Measurements from ENCODE around the gene HDDC2.
A peak's percentile ranks its signal among the peaks of the same experiment; 100 is the strongest.

Gene HDDC2

GRCh38 chr6:125315548-125315947, 13.8 kb upstream of the HDDC2 start:
- POLR2A ChIA-PET = no interaction called here
- H3K4me1 ChIP-seq (ENCODE audit: control extremely low read depth in 1 of 4, control insufficient read depth in 4 of 4, insufficient read depth in 4 of 4, low read length in 3 of 4) = no peaks in the 10 kb centered on the region
- H3K27ac ChIP-seq (ENCODE audit: insufficient read depth in 1 of 2, low read depth in 1 of 2, low read length in 2 of 2, poor library complexity in 1 of 2, severe bottlenecking in 2 of 2) = no peak overlapping the region
- WGBS (ENCODE audit: insufficient coverage) = 100% methylated on average over 1 of the region's 5 CpGs
- CTCF ChIA-PET = interaction anchor here (0.8 to 9.3 kb wide), 6 partner anchors 8 to 661 kb away, joined by 3 to 211 read pairs (median 5); partner anchors contain the start of genes HDDC2 and HEY2
- no peak for DNase-seq
- H3K27me3 ChIP-seq (replicated peaks in 2 of 5; ENCODE audit: control insufficient read depth in 4 of 5, insufficient read depth in 5 of 5, low read length in 4 of 5) = peaks cover 0 to 19% (median 4%) of the 10 kb centered on the region in 5 experiments
- H3K36me3 ChIP-seq (ENCODE audit: control insufficient read depth in 4 of 4, insufficient read depth in 4 of 4, low read length in 3 of 4) = no peaks in the 10 kb centered on the region
- no peaks in the 10 kb centered on the region for H3K9me3 ChIP-seq (ENCODE audit: control extremely low read depth in 1 of 5, control insufficient read depth in 4 of 5, insufficient read depth in 2 of 5, low read depth in 1 of 5, low read length in 4 of 5)
- H3K4me3 ChIP-seq (ENCODE audit: control insufficient read depth in 1 of 7, extremely low read depth in 1 of 7, insufficient read depth in 4 of 7, low read depth in 2 of 7, low read length in 6 of 7) = no peak overlapping the region

DNA sequence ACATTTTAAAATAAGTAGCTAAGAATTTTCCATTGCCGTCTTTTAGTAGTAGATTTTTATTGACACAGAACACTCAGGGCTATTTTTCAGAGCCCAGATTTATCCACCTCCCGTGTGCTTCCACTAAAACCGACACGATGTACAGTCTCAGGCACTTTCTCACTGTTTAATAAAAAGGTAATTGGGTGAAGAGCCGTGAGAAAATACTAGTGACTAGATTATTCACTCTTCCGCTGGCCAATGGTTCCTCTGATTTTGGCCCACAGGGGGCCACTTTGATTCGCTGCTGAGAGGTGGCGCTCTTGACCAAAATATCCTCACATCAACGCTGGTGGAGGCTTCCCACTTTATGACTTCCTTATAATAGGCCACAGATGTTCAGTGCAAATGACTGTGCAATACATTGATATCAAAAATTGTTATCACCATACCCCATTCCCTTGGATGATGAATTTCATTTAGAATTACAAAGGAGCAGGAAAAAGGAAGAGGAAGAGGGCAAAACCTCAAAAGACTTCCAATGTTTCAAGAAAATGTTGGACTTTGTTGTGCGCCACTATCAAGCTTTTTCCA, 12.3 kb upstream of the HDDC2 start:
- peak; percentile 76 to 78 (median 77) for DNase-seq

DNA sequence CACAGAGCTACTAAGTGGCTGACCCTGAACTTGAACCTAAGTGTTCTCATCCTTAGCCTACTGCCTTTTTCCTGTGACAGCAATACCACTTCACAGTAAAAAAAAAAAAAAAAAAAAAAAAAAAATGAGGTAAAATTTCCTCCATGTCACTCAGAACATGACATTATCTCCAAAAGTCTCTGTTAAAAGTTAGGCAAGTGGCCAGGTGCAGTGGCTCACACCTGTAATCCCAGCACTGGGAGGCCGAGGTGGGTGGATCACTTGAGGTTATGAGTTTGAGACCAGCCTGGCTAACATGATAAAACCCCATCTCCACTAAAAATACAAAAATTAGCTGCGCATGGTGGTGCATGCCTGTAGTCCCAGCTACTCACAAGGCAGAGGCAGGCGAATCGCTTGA, 11.2 kb upstream of the HDDC2 start:
- no peaks in the 10 kb centered on the region for H3K4me1 ChIP-seq (ENCODE audit: control extremely low read depth in 1 of 4, control insufficient read depth in 4 of 4, insufficient read depth in 4 of 4, low read length in 3 of 4)
- no peak overlapping the region for H3K4me3 ChIP-seq (ENCODE audit: control insufficient read depth in 1 of 7, extremely low read depth in 1 of 7, insufficient read depth in 4 of 7, low read depth in 2 of 7, low read length in 6 of 7)
- no peak overlapping the region for H3K27ac ChIP-seq (ENCODE audit: insufficient read depth in 1 of 2, low read depth in 1 of 2, low read length in 2 of 2, poor library complexity in 1 of 2, severe bottlenecking in 2 of 2)
- H3K9me3 ChIP-seq (ENCODE audit: control extremely low read depth in 1 of 5, control insufficient read depth in 4 of 5, insufficient read depth in 2 of 5, low read depth in 1 of 5, low read length in 4 of 5) = no peaks in the 10 kb centered on the region
- CTCF ChIA-PET = interaction anchor here (0.6 to 9.3 kb wide), 15 partner anchors 10 to 1873 kb away, joined by 3 to 211 read pairs (median 4); partner anchors contain the start of genes HEY2 and TRMT11
- no CpG with 5 or more reads among the region's 4 CpGs for WGBS (ENCODE audit: insufficient coverage)
- POLR2A ChIA-PET = no interaction called here
- H3K36me3 ChIP-seq (ENCODE audit: control insufficient read depth in 4 of 4, insufficient read depth in 4 of 4, low read length in 3 of 4) = no peaks in the 10 kb centered on the region
- H3K27me3 ChIP-seq (replicated peaks in 2 of 5; ENCODE audit: control insufficient read depth in 4 of 5, insufficient read depth in 5 of 5, low read length in 4 of 5) = peaks cover 0 to 28% (median 6%) of the 10 kb centered on the region in 5 experiments
- DNase-seq = no peak

More for the DNA sequence above, 12.3 kb upstream of the HDDC2 start:
- Histone ChIP-seq H3K4me1 (ENCODE audit: control extremely low read depth in 1 of 4, control insufficient read depth in 4 of 4, insufficient read depth in 4 of 4, low read length in 3 of 4) (no peaks in the 10 kb centered on the region), H3K27ac (ENCODE audit: insufficient read depth in 1 of 2, low read depth in 1 of 2, low read length in 2 of 2, poor library complexity in 1 of 2, severe bottlenecking in 2 of 2) (no peak overlapping the region), H3K27me3 (replicated peaks in 2 of 5; ENCODE audit: control insufficient read depth in 4 of 5, insufficient read depth in 5 of 5, low read length in 4 of 5) (peaks cover 0 to 20% (median 4%) of the 10 kb centered on the region in 5 experiments), H3K4me3 (ENCODE audit: control insufficient read depth in 1 of 7, extremely low read depth in 1 of 7, insufficient read depth in 4 of 7, low read depth in 2 of 7, low read length in 6 of 7) (no peak overlapping the region), H3K9me3 (ENCODE audit: control extremely low read depth in 1 of 5, control insufficient read depth in 4 of 5, insufficient read depth in 2 of 5, low read depth in 1 of 5, low read length in 4 of 5) (no peaks in the 10 kb centered on the region), H3K36me3 (ENCODE audit: control insufficient read depth in 4 of 4, insufficient read depth in 4 of 4, low read length in 3 of 4) (no peaks in the 10 kb centered on the region)
- CTCF ChIA-PET = interaction anchor here (0.6 to 9.3 kb wide), 16 partner anchors 9 to 672 kb away, joined by 3 to 211 read pairs (median 3); partner anchors contain the start of genes HEY2 and TRMT11
- 17% methylated on average over 6 of the region's 10 CpGs for WGBS (ENCODE audit: insufficient coverage)
- POLR2A ChIA-PET = no interaction called here

DNA sequence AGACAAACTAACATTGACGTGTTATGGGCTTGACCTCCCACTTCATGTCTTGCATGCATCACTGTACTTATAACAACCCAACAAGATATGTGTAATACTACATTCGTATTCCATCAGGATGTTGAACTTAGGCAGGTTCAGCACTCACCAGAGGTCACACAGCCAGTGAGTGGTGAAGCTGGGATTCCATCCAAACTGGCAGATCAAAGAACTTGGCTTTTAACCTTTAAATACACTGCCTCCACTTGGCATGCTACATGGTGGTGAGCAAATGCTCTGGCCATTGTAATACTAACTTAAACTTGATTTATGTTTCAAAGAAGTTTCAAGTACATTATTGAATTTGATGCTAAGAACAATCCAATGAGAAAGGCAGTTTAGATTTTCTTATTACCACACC, 10.7 kb upstream of the HDDC2 start:
- no peaks in the 10 kb centered on the region for H3K4me1 ChIP-seq (ENCODE audit: control extremely low read depth in 1 of 4, control insufficient read depth in 4 of 4, insufficient read depth in 4 of 4, low read length in 3 of 4)
- no peak for DNase-seq
- H3K9me3 ChIP-seq (ENCODE audit: control extremely low read depth in 1 of 5, control insufficient read depth in 4 of 5, insufficient read depth in 2 of 5, low read depth in 1 of 5, low read length in 4 of 5) = no peaks in the 10 kb centered on the region
- no peak overlapping the region for H3K4me3 ChIP-seq (ENCODE audit: control insufficient read depth in 1 of 7, extremely low read depth in 1 of 7, insufficient read depth in 4 of 7, low read depth in 2 of 7, low read length in 6 of 7)
- WGBS (ENCODE audit: insufficient coverage) = 67% methylated on average over 1 of the region's 2 CpGs
- H3K27me3 ChIP-seq (replicated peaks in 2 of 5; ENCODE audit: control insufficient read depth in 4 of 5, insufficient read depth in 5 of 5, low read length in 4 of 5) = peaks cover 0 to 30% (median 7%) of the 10 kb centered on the region in 5 experiments
- ChIA-PET CTCF (interaction anchor here (0.6 to 9.3 kb wide), 13 partner anchors 10 to 1874 kb away, joined by 3 to 211 read pairs (median 4); partner anchors contain the start of genes HEY2 and TRMT11), POLR2A (no interaction called here)
- no peaks in the 10 kb centered on the region for H3K36me3 ChIP-seq (ENCODE audit: control insufficient read depth in 4 of 4, insufficient read depth in 4 of 4, low read length in 3 of 4)
- H3K27ac ChIP-seq (ENCODE audit: insufficient read depth in 1 of 2, low read depth in 1 of 2, low read length in 2 of 2, poor library complexity in 1 of 2, severe bottlenecking in 2 of 2) = no peak overlapping the region

- Histone ChIP-seq H3K4me1 (ENCODE audit: control extremely low read depth in 1 of 4, control insufficient read depth in 4 of 4, insufficient read depth in 4 of 4, low read length in 3 of 4) (no peaks in the 10 kb centered on the region), H3K9me3 (ENCODE audit: control extremely low read depth in 1 of 5, control insufficient read depth in 4 of 5, insufficient read depth in 2 of 5, low read depth in 1 of 5, low read length in 4 of 5) (no peaks in the 10 kb centered on the region), H3K27ac (ENCODE audit: insufficient read depth in 1 of 2, low read depth in 1 of 2, low read length in 2 of 2, poor library complexity in 1 of 2, severe bottlenecking in 2 of 2) (no peak overlapping the region), H3K4me3 (ENCODE audit: control insufficient read depth in 1 of 7, extremely low read depth in 1 of 7, insufficient read depth in 4 of 7, low read depth in 2 of 7, low read length in 6 of 7) (no peak overlapping the region), H3K27me3 (replicated peaks in 2 of 5; ENCODE audit: control insufficient read depth in 4 of 5, insufficient read depth in 5 of 5, low read length in 4 of 5) (peaks cover 0 to 40% (median 12%) of the 10 kb centered on the region in 5 experiments), H3K36me3 (ENCODE audit: control insufficient read depth in 4 of 4, insufficient read depth in 4 of 4, low read length in 3 of 4) (no peaks in the 10 kb centered on the region)
- ChIA-PET CTCF (interaction anchor here (1.0 to 9.3 kb wide), 17 partner anchors 10 to 674 kb away, joined by 3 to 211 read pairs (median 4); partner anchors contain the start of genes HDDC2 and HEY2), POLR2A (no interaction called here)
- peak; percentile 62 to 75 (median 65) for DNase-seq
- WGBS (ENCODE audit: insufficient coverage) = 100% methylated on average over 2 of the region's 7 CpGs
Observed at GRCh38 chr6:125310994-125311649, 9.4 kb upstream of the HDDC2 start.

- CTCF ChIA-PET = interaction anchor here (3.0 to 9.3 kb wide), 3 partner anchors 7 to 459 kb away, joined by 12 to 211 read pairs (median 70); partner anchors contain the start of genes HDDC2 and HEY2
Observed at GRCh38 chr6:125307964-125308615, 6.3 kb upstream of the HDDC2 start.

More at GRCh38 chr6:125307964-125308615, 6.3 kb upstream of the HDDC2 start:
- POLR2A ChIA-PET = no interaction called here
- Histone ChIP-seq H3K4me3 (ENCODE audit: control insufficient read depth in 1 of 7, extremely low read depth in 1 of 7, insufficient read depth in 4 of 7, low read depth in 2 of 7, low read length in 6 of 7) (no peak overlapping the region), H3K9me3 (ENCODE audit: control extremely low read depth in 1 of 5, control insufficient read depth in 4 of 5, insufficient read depth in 2 of 5, low read depth in 1 of 5, low read length in 4 of 5) (peaks cover 0 to 2% (median 0%) of the 10 kb centered on the region in 5 experiments), H3K36me3 (ENCODE audit: control insufficient read depth in 4 of 4, insufficient read depth in 4 of 4, low read length in 3 of 4) (no peaks in the 10 kb centered on the region), H3K27ac (ENCODE audit: insufficient read depth in 1 of 2, low read depth in 1 of 2, low read length in 2 of 2, poor library complexity in 1 of 2, severe bottlenecking in 2 of 2) (no peak overlapping the region), H3K27me3 (replicated peaks in 2 of 5; ENCODE audit: control insufficient read depth in 4 of 5, insufficient read depth in 5 of 5, low read length in 4 of 5) (peaks cover 0 to 51% (median 14%) of the 10 kb centered on the region in 5 experiments), H3K4me1 (ENCODE audit: control extremely low read depth in 1 of 4, control insufficient read depth in 4 of 4, insufficient read depth in 4 of 4, low read length in 3 of 4) (no peaks in the 10 kb centered on the region)
- DNase-seq = peak in 2 of 3 donors; percentile 20 to 33
- 50% methylated on average over 2 of the region's 6 CpGs for WGBS (ENCODE audit: insufficient coverage)
